GM18505 (cell line): ENCODE data around the gene DYTN.

Experiments
- ATAC-seq: cut with Tn5 transposase; IDR thresholded peaks from one replicate; pipeline ENCODE4 v1.9.1; 2021; ENCODE audit not compliant: unreplicated experiment
- POLR2A ChIP-seq: IDR thresholded peaks from 4 replicates; pipeline ENCODE4 v1.6.1; 2011; ENCODE audit warnings: borderline replicate concordance; ENCODE audit not compliant: insufficient read depth, insufficient read length; ENCODE audit errors: extremely low read depth

DYTN gene

DNA sequence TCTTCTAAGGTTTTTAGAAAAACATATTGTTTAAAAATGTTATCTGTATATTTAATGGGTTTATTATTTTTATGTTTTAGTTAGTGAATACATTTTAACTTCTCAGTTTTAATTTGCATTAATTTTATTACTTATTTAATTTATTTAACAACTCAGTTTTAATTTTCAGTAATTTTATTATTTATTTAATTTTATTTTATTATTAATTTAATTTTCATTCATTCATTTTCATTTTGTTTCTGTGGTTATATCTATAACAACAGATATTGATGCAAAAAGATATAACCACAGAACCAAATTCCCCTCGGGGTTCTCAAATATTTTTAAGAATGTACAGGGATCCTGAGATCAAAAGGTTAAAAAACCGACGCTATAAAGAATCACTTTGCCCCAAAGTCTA, 52.9 kb downstream of the DYTN start:
- TF ChIP-seq POLR2A = no peak
- ATAC-seq = no peak

GRCh38 chr2:206657087-206657486, 61.1 kb downstream of the DYTN start:
- ATAC-seq = no peak
- TF ChIP-seq POLR2A = no peak

DNA sequence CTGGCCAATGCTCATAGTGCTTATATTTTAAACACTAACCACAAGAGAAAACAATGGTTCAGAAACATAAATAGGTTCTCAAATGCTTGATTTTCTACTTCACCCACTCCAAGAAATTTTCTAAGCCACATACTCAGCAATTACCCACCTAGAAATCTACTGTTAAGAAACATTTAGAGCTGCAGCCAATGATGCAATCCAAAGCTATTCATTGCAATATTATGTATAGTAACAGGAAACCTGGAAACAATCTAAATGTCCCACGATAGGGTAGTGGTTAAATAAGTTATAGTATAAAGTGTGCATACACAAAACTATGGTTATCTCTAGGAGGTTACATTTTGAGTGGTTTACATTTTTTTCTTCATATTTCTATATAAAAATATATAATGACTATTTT, 70.2 kb downstream of the DYTN start:
- no peak for ATAC-seq
- TF ChIP-seq POLR2A = no peak

GRCh38 chr2:206642075-206643025, 75.8 kb downstream of the DYTN start, which contains the start of gene FAM237A:
Gene FAM237A, plus strand, starts transcription at chr2:206642487. Its CDS starts 1,750 bp downstream, at chr2:206644237.
- ATAC-seq = no peak
- no peak for TF ChIP-seq POLR2A

DNA sequence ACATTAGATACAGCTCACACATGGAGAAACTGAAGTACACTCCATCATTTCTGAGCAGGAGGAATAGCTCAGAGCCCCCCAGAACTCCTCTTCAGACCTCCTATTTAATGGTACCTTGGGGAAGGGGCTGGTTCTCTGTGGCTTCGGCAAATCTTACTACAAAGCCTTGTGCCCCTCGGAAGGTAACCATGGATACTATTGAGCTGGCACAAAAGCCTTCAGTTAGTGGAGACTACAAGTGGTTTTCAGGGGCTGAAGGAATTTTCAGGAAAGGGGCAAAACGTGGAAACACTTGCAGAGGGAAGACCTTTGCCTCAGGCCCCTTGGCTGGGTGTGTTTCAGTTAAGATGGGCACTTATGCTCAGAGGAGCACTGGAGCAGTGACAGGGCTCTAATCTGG, 77.0 kb downstream of the DYTN start:
- TF ChIP-seq POLR2A = no peak
- ATAC-seq = no peak

DNA sequence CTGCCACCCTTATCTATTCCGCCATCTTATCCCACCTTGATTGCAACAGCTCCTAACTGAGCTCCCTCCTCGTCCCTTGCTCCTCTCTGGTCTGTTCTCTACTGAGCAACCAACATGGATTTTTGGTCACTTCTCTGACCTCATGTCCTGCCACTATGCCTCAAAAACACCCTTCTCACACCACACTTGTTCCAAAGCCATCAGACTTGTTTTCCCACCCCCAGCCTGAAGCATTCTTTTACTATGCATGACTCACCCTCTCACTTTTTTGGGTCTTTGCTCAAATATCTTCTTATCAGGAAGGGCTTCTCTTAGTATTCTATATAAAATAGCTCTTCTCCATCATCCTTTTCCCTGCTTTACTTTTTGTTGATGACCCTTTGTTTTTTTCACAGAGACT, 78.6 kb downstream of the DYTN start:
- ATAC-seq = no peak
- no peak for TF ChIP-seq POLR2A

- no peak for TF ChIP-seq POLR2A
- ATAC-seq = no peak
Measured at GRCh38 chr2:206635015-206635414, 83.2 kb downstream of the DYTN start.

DNA sequence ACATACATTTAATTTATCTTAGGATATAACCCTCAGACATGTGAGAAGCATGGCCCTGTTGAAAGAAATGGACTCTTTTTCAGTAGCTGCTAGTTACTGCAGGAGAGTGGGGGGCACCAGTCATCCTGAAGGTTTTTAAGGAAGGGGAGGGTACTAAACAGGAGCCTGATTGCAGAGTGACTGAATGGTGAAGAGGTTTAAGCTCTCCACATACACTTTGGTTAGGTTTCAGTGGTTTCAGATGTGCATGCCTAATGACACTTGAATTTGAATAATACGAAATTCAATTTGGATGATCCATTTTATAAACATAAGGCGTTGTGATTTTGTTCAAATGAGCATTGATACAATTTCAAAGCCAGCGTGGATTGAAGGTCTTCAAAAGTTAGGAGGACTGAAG, 86.9 kb downstream of the DYTN start:
- ATAC-seq = no peak
- no peak for TF ChIP-seq POLR2A

- ATAC-seq = no peak
- TF ChIP-seq POLR2A = no peak
Measured at GRCh38 chr2:206627632-206628031, 90.6 kb downstream of the DYTN start.

DNA sequence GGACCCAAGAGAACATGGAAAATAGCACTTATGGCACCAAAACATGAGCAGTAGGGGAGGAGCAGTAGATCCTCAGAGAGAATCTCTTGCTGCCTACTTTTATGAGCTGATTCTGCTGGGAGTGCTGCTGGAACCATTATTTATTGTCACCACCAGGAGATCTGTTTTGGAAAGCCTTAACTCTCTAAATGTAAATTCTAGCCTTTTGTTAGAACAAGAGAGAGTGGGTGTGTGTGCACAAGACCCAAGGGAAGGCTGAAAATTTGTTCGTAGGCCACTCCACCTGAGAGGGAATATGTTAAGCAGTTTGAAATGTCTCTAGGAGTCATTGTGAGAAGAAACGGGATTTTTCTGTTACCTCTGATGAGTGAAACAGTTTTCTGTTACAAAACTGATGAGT, 92.1 kb downstream of the DYTN start:
- TF ChIP-seq POLR2A = no peak
- ATAC-seq = no peak

GRCh38 chr2:206619011-206619410, 99.2 kb downstream of the DYTN start:
- TF ChIP-seq POLR2A = no peak
- ATAC-seq = no peak

DNA sequence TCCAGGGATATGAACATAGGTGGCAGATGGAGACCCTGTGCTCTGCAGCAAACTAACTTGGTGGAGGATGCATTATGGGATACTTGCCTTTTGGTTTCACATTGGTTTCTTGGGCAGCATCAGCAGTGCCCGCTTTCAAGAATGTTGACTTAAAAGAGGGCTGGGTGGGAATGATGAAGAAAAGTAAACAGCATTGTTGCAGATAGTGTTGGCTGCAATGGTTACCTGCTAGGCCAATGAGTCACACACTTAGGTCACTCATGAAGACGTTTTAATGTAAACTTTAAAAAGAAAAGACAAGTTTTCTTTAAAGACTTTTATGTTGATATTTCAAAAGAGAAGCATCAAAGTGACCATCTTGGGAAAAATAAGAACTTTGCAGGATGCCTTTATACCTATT, 102.0 kb downstream of the DYTN start:
- TF ChIP-seq POLR2A = no peak

DNA sequence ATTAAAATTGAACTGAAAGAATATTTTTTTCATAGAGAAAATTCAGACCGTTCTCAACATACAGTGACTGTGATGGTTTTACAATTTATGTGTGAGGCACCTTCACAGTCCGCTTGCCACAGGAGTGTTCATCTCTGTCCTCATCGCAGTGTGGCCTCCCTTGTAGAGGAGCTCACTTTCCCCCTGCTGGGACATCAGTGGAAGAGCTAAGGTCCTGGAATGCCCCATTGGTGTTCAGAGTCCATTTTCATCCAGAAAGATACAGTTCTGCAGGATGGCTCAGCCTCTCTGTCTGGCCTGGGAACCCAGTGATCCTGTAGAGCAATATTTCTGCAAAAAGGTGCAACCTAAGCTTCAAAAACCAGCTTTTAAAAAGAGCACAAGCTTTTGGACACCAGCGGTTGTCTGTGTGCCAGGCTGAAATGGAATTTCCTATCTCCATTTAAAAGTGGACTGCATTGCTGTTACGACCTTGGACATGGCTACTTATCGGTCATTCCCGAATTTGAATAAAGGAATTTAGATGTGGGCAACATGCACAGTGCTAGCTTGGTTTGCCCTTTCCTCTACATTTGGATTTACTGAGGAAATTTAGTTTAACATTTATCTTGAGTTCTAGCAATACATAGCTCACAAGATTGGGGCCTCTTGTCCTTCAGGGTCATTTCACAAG, 102.6 kb downstream of the DYTN start:
- no peak for TF ChIP-seq POLR2A
- no peak for ATAC-seq

More for the DNA sequence above, 102.0 kb downstream of the DYTN start:
- ATAC-seq = no peak

DNA sequence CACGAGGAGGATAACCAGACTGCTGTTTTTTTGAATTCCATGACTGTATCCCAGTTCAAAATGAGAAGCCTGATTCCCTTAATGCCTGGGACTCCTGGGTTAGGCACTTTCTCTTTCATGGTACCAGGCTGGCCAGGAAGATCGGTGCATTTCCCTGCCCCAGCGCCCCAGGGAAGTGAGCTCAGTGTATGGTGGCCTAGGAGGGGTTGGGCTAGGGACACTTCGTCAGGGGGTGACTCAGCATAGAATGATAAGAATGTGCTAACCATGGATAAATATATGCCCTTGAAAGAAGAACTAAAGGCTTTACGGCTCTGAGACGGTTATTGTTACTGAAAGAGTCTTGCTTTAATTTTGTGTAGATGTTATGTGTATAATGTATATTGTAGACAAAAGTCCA, 103.4 kb downstream of the DYTN start:
- no peak for TF ChIP-seq POLR2A
- no peak for ATAC-seq
